Measurements from ENCODE around the gene FLRT1. TPM values are rescaled to one million over a fixed set of nuclear protein-coding genes. Genes with fewer than 3 reads are reported as not detected.

Gene FLRT1
- total RNA-seq, 2 donors from 2014 or later = not detected

- DNase-seq (ENCODE audit: low spot score in 2 of 2) (no peak), ATAC-seq (no peak)
- Mint-ChIP-seq H3K36me3 (no peaks in the 10 kb centered on the region), H3K27ac (no peak overlapping the region), H3K9me3 (no peaks in the 10 kb centered on the region)
These were observed 34.0 kb upstream of the FLRT1 start for GRCh38 chr11:64001484-64002420.

GRCh38 chr11:64003807-64004589 is 31.7 kb upstream of the FLRT1 start:
- DNase-seq (ENCODE audit: low spot score in 2 of 2) (no peak), ATAC-seq (no peak)
- Mint-ChIP-seq H3K27ac (no peak overlapping the region), H3K9me3 (no peaks in the 10 kb centered on the region), H3K36me3 (no peaks in the 10 kb centered on the region)

- no peak overlapping the region for H3K27ac Mint-ChIP-seq
- H3K36me3 Mint-ChIP-seq = no peaks in the 10 kb centered on the region
- ATAC-seq (no peak), DNase-seq (ENCODE audit: low spot score in 2 of 2) (no peak)
- H3K9me3 Mint-ChIP-seq = no peaks in the 10 kb centered on the region
These were observed 31.1 kb upstream of the FLRT1 start for GRCh38 chr11:64004590-64004984.

GRCh38 chr11:64005691-64006090 is 30.0 kb upstream of the FLRT1 start:
- ATAC-seq (no peak), DNase-seq (ENCODE audit: low spot score in 2 of 2) (no peak)
- Mint-ChIP-seq H3K27ac (no peak overlapping the region), H3K36me3 (peaks cover 0 to 7% of the 10 kb centered on the region in 2 donors), H3K9me3 (peaks cover 6% of the 10 kb centered on the region in 2 donors)

- Mint-ChIP-seq H3K36me3 (peaks cover 0 to 14% of the 10 kb centered on the region in 2 donors), H3K27ac (no peak overlapping the region), H3K9me3 (peaks cover 7 to 12% of the 10 kb centered on the region in 2 donors)
- no peak for DNase-seq (ENCODE audit: low spot score in 2 of 2)
- no peak for ATAC-seq
These were observed 29.3 kb upstream of the FLRT1 start for GRCh38 chr11:64006398-64006797.

- peak in 1 of 2 donors; percentile 6 for ATAC-seq
- H3K9me3 Mint-ChIP-seq = peaks cover 7 to 12% of the 10 kb centered on the region in 2 donors
- peaks cover 0 to 15% of the 10 kb centered on the region in 2 donors for H3K36me3 Mint-ChIP-seq
- DNase-seq (ENCODE audit: low spot score in 2 of 2) = no peak
- no peak overlapping the region for H3K27ac Mint-ChIP-seq
These were observed 28.5 kb upstream of the FLRT1 start for GRCh38 chr11:64007160-64007628.

- Mint-ChIP-seq H3K36me3 (peaks cover 0 to 15% of the 10 kb centered on the region in 2 donors), H3K9me3 (peaks cover 7 to 12% of the 10 kb centered on the region in 2 donors), H3K27ac (no peak overlapping the region)
- peak; percentile 43 to 56 for ATAC-seq
- no peak for DNase-seq (ENCODE audit: low spot score in 2 of 2)
These were observed 28.0 kb upstream of the FLRT1 start for GRCh38 chr11:64007629-64008282.

- Mint-ChIP-seq H3K36me3 (peaks cover 0 to 15% of the 10 kb centered on the region in 2 donors), H3K9me3 (peaks cover 7 to 12% of the 10 kb centered on the region in 2 donors), H3K27ac (no peak overlapping the region)
- no peak for DNase-seq (ENCODE audit: low spot score in 2 of 2)
- no peak for ATAC-seq
These were observed 27.3 kb upstream of the FLRT1 start for GRCh38 chr11:64008283-64008913.

GRCh38 chr11:64008914-64009633 is 26.7 kb upstream of the FLRT1 start:
- ATAC-seq = no peak
- Mint-ChIP-seq H3K9me3 (peaks cover 7 to 12% of the 10 kb centered on the region in 2 donors), H3K36me3 (peaks cover 0 to 15% of the 10 kb centered on the region in 2 donors), H3K27ac (no peak overlapping the region)
- no peak for DNase-seq (ENCODE audit: low spot score in 2 of 2)

GRCh38 chr11:64009710-64010109 is 26.0 kb upstream of the FLRT1 start:
- Mint-ChIP-seq H3K27ac (no peak overlapping the region), H3K9me3 (peaks cover 7 to 12% of the 10 kb centered on the region in 2 donors), H3K36me3 (peaks cover 0 to 15% of the 10 kb centered on the region in 2 donors)
- ATAC-seq (no peak), DNase-seq (ENCODE audit: low spot score in 2 of 2) (no peak)

- Mint-ChIP-seq H3K9me3 (peaks cover 7 to 12% of the 10 kb centered on the region in 2 donors), H3K36me3 (peaks cover 0 to 15% of the 10 kb centered on the region in 2 donors), H3K27ac (no peak overlapping the region)
- ATAC-seq (no peak), DNase-seq (ENCODE audit: low spot score in 2 of 2) (no peak)
These were observed 24.9 kb upstream of the FLRT1 start for GRCh38 chr11:64010783-64011182.

GRCh38 chr11:64011371-64011770 is 24.4 kb upstream of the FLRT1 start:
- no peak for ATAC-seq
- no peak overlapping the region for H3K27ac Mint-ChIP-seq
- peaks cover 0 to 15% of the 10 kb centered on the region in 2 donors for H3K36me3 Mint-ChIP-seq
- no peak for DNase-seq (ENCODE audit: low spot score in 2 of 2)
- peaks cover 7 to 12% of the 10 kb centered on the region in 2 donors for H3K9me3 Mint-ChIP-seq

GRCh38 chr11:64013141-64013896 is 22.4 kb upstream of the FLRT1 start:
- Mint-ChIP-seq H3K27ac (no peak overlapping the region), H3K36me3 (peaks cover 0 to 15% of the 10 kb centered on the region in 2 donors), H3K9me3 (peaks cover 7 to 12% of the 10 kb centered on the region in 2 donors)
- no peak for DNase-seq (ENCODE audit: low spot score in 2 of 2)
- ATAC-seq = no peak

- H3K9me3 Mint-ChIP-seq = peaks cover 7 to 12% of the 10 kb centered on the region in 2 donors
- DNase-seq (ENCODE audit: low spot score in 2 of 2) = no peak
- no peak for ATAC-seq
- H3K27ac Mint-ChIP-seq = no peak overlapping the region
- H3K36me3 Mint-ChIP-seq = peaks cover 0 to 15% of the 10 kb centered on the region in 2 donors
These were observed 21.4 kb upstream of the FLRT1 start for GRCh38 chr11:64014356-64014755.

GRCh38 chr11:64015510-64015909 is 20.2 kb upstream of the FLRT1 start:
- DNase-seq (ENCODE audit: low spot score in 2 of 2) (no peak), ATAC-seq (no peak)
- Mint-ChIP-seq H3K9me3 (peaks cover 3 to 8% of the 10 kb centered on the region in 2 donors), H3K36me3 (peaks cover 0 to 10% of the 10 kb centered on the region in 2 donors), H3K27ac (no peak overlapping the region)
